A549 treated with CORT108297 at 1 μM for 4 hours (cell line): ENCODE results near the gene FAM53B. TPM values are rescaled to one million over a fixed set of nuclear protein-coding genes. Genes with fewer than 3 reads are reported as not detected.

ENCODE experiments used
- total RNA-seq: library from RNA; stranded (reverse); fragments of 200-300 nt; extraction: Qiagen RNA extraction; gene quantifications from 5 replicates; pipeline ENCODE4 v1.2.3, GENCODE V29; 2022

FAM53B gene, protein sequence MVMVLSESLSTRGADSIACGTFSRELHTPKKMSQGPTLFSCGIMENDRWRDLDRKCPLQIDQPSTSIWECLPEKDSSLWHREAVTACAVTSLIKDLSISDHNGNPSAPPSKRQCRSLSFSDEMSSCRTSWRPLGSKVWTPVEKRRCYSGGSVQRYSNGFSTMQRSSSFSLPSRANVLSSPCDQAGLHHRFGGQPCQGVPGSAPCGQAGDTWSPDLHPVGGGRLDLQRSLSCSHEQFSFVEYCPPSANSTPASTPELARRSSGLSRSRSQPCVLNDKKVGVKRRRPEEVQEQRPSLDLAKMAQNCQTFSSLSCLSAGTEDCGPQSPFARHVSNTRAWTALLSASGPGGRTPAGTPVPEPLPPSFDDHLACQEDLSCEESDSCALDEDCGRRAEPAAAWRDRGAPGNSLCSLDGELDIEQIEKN
- total RNA-seq: 9.8 to 13.0 TPM (median 12.5 TPM) in 5 replicates

DNA sequence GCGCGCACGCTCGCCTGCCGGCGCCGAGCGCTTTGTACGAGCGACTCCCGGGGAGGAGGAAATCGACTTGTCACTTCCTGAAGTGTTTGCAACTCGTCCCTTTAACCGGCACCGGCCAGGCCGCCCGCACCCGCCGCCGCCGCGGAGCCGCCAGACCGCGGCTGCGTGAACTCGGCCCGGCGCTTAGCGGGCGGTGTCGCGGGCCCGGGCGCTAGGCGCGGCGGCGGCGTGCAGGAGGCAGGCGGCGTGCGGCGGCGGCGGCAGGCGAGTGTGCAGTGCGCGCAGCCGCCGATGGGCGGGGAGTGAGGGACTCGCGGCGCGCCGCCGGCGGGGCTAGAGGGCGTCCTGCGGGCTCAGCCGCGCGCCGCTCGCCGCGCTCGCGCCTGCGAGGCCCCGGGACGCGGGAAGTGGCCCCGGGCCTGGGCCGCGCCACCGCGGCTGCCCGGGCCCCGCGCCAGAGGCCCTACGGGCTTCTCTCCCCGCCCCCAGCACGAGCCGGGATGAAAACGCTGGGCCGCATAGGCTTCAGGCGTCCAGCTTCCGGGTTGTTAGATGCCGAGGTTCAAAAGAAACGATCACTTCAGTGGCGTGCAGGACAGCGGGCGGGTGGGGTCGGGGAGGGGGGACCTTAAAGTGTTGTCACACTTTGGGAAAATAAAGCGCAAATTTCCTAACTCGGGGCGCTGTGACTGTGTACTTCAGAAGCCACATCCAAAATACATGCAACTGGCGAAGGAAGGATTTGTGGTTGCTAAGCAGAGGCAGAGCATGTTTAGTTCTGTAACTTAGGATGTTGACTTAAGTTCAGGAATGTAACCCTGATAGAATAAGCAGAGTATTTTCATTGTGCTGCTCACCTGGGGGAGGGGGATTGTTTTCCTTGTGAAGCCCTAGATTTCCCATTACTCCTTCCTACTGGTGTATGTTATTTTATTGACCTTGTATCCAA is at the start of gene FAM53B:
Gene FAM53B (minus strand): TSS at position 277 of the 949 bp plus-strand sequence. CDS start 37,665 bp downstream, outside the sequence.

DNA sequence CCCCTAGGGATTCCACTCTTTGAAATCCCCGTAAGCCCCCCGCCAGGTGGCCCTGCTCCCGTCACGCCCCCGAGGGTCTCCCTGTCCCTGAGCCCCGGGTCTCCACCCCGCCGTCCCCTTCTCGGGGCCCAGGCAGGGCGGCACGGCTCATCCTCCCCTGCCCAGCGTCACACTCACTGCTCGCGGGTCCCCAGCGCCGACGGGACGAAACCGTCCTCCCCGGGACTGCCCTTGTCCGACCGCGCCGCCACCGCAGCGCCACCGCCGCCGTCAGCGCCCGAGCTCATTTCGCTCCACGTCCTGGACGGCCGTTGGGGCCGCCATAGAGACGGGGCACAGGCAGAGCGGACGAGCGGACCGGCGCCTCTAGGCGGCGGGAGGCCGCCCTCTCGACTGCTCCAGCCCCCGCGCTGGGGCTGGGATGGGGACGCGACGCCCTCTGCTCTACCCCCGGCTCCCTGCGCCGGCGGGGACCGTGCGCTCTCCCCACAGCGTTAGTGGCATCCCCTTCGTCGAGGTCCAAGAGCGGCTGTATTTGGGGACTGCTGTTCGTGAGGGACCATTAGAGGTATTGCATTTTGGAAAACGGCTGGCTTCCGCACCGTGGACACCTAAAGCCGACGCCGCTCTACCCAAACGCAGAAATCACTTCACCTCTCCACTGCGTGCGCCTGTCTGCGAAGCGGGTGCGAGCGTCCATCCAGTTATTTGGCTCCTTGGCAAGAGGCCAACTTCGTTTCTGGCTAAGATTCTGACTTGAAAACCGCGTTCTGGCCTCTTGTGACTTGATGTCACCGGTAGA is 47.6 kb upstream of the FAM53B start, which contains the start of gene EEF1AKMT2:
Gene EEF1AKMT2 (minus strand): TSS at position 341 of the 802 bp plus-strand sequence. CDS start 54 bp downstream, at position 287.

Other genes with a start within 250 kb of the FAM53B start
- 15.3 to 23.7 TPM (median 17.8 TPM) in 5 replicates for gene EEF1AKMT2, start 47.5 kb upstream of the FAM53B start, total RNA-seq
- 13.8 to 17.9 TPM (median 14.9 TPM) in 5 replicates for gene ABRAXAS2, start 57.4 kb upstream of the FAM53B start, total RNA-seq
- gene ZRANB1, start 197.7 kb upstream of the FAM53B start, total RNA-seq: 7.2 to 10.3 TPM (median 9.0 TPM) in 5 replicates